ENCODE measurements around the gene DDX10. TPM values are rescaled to one million over a fixed set of nuclear protein-coding genes. Genes with fewer than 3 reads are reported as not detected.

Gene DDX10
- total and polyA plus RNA-seq, 10 donors, result 17.5 to 39.3 (median 23.0) TPM

GRCh38 chr11:108788565-108789199 lies 123.8 kb downstream of the DDX10 start:
- Histone ChIP-seq H3K27me3 (replicated peaks in 1 of 7) (no peaks in the 10 kb centered on the region), H3K4me3 (no peak overlapping the region), H3K9me3 (peaks cover 0 to 3% (median 0%) of the 10 kb centered on the region in 8 donors), H3K36me3 (no peaks in the 10 kb centered on the region), H3K27ac (no peak overlapping the region), H3K4me1 (no peaks in the 10 kb centered on the region)
- 84 to 94% (median 87%) methylated on average over 5 of the region's 5 CpGs for WGBS, 5 donors
- no peak for DNase-seq
- intact Hi-C loops (cut with DNase I; ENCODE audit: low total_unique reads), result no loop called here
- no peak for TF ChIP-seq POLR2A (IDR thresholded peaks at IDR 0.05)
- peak in 3 of 11 experiments; percentile 15 to 25 (median 25) for TF ChIP-seq CTCF (IDR thresholded peaks at IDR 0.05 in 8 of 11, conservative IDR thresholded peaks at IDR 0.05 in 3 of 11)

DNA sequence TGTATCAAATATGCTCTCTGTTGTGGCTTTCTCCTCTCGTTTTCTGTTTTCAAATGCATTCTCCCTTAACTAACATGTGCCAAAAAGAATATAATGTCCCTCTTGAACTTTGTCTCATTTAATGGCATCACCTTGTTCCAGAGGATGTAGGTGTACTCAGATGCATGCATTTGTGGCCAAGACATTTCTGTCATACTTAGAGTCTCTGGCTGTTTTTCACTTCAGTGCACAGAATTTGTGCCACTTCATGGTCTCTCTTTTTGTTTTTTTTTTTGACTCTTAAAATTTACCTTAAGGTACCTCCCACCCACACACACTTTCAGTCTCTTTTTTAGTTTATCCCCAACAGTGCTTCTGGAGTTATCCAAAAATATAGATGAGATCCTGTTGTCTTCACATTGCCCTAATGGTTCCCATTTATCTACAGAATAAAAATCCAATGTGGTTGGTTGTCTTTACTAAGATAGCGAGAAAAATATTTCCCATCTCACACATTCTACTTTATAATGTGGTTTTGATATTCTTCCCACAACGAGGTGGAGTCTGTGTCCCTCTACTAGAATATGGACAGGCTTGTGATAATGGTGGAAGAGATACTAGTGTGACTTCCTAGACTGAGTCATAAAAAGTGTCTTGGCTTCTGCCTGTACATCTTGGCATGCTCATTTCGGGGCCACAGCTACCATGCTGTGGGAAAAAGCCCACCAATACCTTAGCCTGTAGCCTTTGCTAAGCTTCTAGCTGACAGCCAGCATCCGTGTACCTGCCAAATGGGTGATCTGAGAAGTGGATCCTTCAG lies 125.8 kb downstream of the DDX10 start:
- Histone ChIP-seq H3K4me3 (no peak overlapping the region), H3K4me1 (no peaks in the 10 kb centered on the region), H3K9me3 (no peaks in the 10 kb centered on the region), H3K27ac (no peak overlapping the region), H3K36me3 (no peaks in the 10 kb centered on the region), H3K27me3 (replicated peaks in 1 of 7) (no peaks in the 10 kb centered on the region)
- no peak for TF ChIP-seq POLR2AphosphoS5 (IDR thresholded peaks at IDR 0.05)
- no peak for TF ChIP-seq POLR2A (IDR thresholded peaks at IDR 0.05)
- intact Hi-C loops (cut with DNase I; ENCODE audit: low total_unique reads), result no loop called here
- WGBS, 5 donors, result 60 to 71% (median 68%) methylated on average over 5 of the region's 5 CpGs
- no peak for DNase-seq

- no peak overlapping the region for H3K27ac ChIP-seq
- no peak overlapping the region for H3K4me3 ChIP-seq
- DNase-seq, result no peak
- 87 to 100% (median 97%) methylated on average over 2 of the region's 2 CpGs for WGBS, 5 donors
- intact Hi-C loops (cut with DNase I; ENCODE audit: low total_unique reads), result no loop called here
- no peak for TF ChIP-seq CTCF (IDR thresholded peaks at IDR 0.05 in 8 of 11, conservative IDR thresholded peaks at IDR 0.05 in 3 of 11)
- TF ChIP-seq POLR2AphosphoS5 (IDR thresholded peaks at IDR 0.05), result no peak
- no peak for TF ChIP-seq POLR2A (IDR thresholded peaks at IDR 0.05)
- H3K9me3 ChIP-seq, result no peaks in the 10 kb centered on the region
- H3K36me3 ChIP-seq, result no peaks in the 10 kb centered on the region
- H3K27me3 ChIP-seq (replicated peaks in 1 of 7), result no peaks in the 10 kb centered on the region
- H3K4me1 ChIP-seq, result no peaks in the 10 kb centered on the region
Measured at GRCh38 chr11:108793138-108793537, 128.3 kb downstream of the DDX10 start.

DNA sequence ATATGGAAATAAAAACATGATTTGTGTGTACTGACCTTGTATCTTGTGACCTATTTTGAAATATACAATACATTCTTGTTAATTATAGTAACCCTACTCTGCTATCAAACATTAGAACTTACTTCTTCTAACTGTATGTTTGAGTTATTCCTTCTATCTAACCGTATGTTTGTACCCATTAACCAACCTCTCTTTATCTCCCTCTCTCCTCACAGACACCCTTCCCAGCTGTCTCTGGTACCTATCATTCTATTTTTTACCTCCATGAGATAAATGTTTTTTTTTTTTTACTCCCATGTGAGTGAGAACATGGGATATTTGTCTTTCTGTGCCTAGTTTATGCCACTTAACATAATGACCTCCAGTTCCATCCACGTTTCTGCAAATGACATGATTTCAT lies 128.7 kb downstream of the DDX10 start:
- intact Hi-C loops (cut with DNase I; ENCODE audit: low total_unique reads), result no loop called here
- no peak overlapping the region for H3K27ac ChIP-seq

More for the DNA sequence above, 128.7 kb downstream of the DDX10 start:
- H3K4me3 ChIP-seq, result no peak overlapping the region
- 69 to 82% (median 76%) methylated on average over 2 of the region's 2 CpGs for WGBS, 5 donors
- H3K4me1 ChIP-seq, result no peaks in the 10 kb centered on the region
- no peak for DNase-seq
- TF ChIP-seq CTCF (IDR thresholded peaks at IDR 0.05 in 8 of 11, conservative IDR thresholded peaks at IDR 0.05 in 3 of 11) (no peak), POLR2AphosphoS5 (IDR thresholded peaks at IDR 0.05) (no peak), POLR2A (IDR thresholded peaks at IDR 0.05) (no peak)
- H3K27me3 ChIP-seq (replicated peaks in 1 of 7), result no peaks in the 10 kb centered on the region
- no peaks in the 10 kb centered on the region for H3K36me3 ChIP-seq
- no peaks in the 10 kb centered on the region for H3K9me3 ChIP-seq

All from spleen (tissue), 11 donors.